Keratinocyte (primary cell): ENCODE measurements around the gene TRIP6. TPM values are rescaled to one million over a fixed set of nuclear protein-coding genes. Genes with fewer than 3 reads are reported as not detected.

Experiments
- DNase-seq: peaks from one replicate; pipeline ENCODE4 v3.0.0-alpha.2; 2011; ENCODE audit warnings: low read depth, missing footprints, low spot score
- FAIRE-seq: peaks from 2 replicates; lab custom pipeline; 2011; peaks lifted over from hg19 to GRCh38; lab: Jason Lieb, UNC
- H2AFZ ChIP-seq: 2 replicates; pipeline ENCODE4 v1.6.0; 2012; ENCODE audit warnings: low read length, control low read depth, inconsistent platforms; ENCODE audit not compliant: control insufficient read depth
- H3K27ac ChIP-seq: 2 replicates; pipeline ENCODE4 v1.5.1; 2011; ENCODE audit warnings: low read length; ENCODE audit not compliant: control insufficient read depth, insufficient read depth
- H3K27me3 ChIP-seq: 3 replicates; pipeline ENCODE4 v1.6.0; 2011; ENCODE audit warnings: low read length; ENCODE audit not compliant: control insufficient read depth, insufficient read depth; ENCODE audit errors: extremely low read depth
- H3K36me3 ChIP-seq, 2 experiments: 2 replicates in 1 of 2; 3 replicates in 1 of 2; pipeline ENCODE4 v1.5.1; 2011; ENCODE audit warnings: low read length in 2 of 2, mild to moderate bottlenecking in 1 of 2; ENCODE audit not compliant: control insufficient read depth in 2 of 2, insufficient read depth in 2 of 2; ENCODE audit errors: extremely low read depth in 1 of 2
- H3K4me1 ChIP-seq: 3 replicates; pipeline ENCODE4 v1.5.1; 2011; ENCODE audit warnings: low read length; ENCODE audit not compliant: control insufficient read depth, insufficient read depth; ENCODE audit errors: extremely low read depth
- H3K4me2 ChIP-seq: 3 replicates; pipeline ENCODE4 v1.6.0; 2011; ENCODE audit warnings: low read depth, low read length; ENCODE audit not compliant: control insufficient read depth, insufficient read depth; ENCODE audit errors: extremely low read depth
- H3K4me3 ChIP-seq, 3 experiments: fragments of 200-600 bp in 1 of 3; sonication (generic) in 1 of 3; 2 replicates in 2 of 3; 3 replicates in 1 of 3; pipeline ENCODE4 v1.5.1; 2011 to 2016; ENCODE audit warnings: low read length in 3 of 3, mild to moderate bottlenecking in 3 of 3, control low read depth in 2 of 3, inconsistent platforms in 1 of 3, low read depth in 1 of 3, mixed read lengths in 1 of 3, mixed run types in 1 of 3, moderate library complexity in 1 of 3; ENCODE audit not compliant: control insufficient read depth in 2 of 3, insufficient read depth in 2 of 3; ENCODE audit errors: extremely low read depth in 1 of 3
- H3K79me2 ChIP-seq: 2 replicates; pipeline ENCODE4 v1.6.0; 2012; ENCODE audit warnings: low read length; ENCODE audit not compliant: control insufficient read depth, insufficient read depth
- H3K9ac ChIP-seq: 3 replicates; pipeline ENCODE4 v1.6.0; 2011; ENCODE audit warnings: low read length; ENCODE audit not compliant: control insufficient read depth, insufficient read depth; ENCODE audit errors: extremely low read depth
- H3K9me1 ChIP-seq: 3 replicates; pipeline ENCODE4 v1.6.0; 2011; ENCODE audit warnings: low read length; ENCODE audit not compliant: control insufficient read depth, insufficient read depth; ENCODE audit errors: extremely low read depth
- H3K9me3 ChIP-seq: 2 replicates; pipeline ENCODE4 v1.5.1; 2012; ENCODE audit warnings: low read depth, low read length; ENCODE audit not compliant: control insufficient read depth
- H4K20me1 ChIP-seq: 3 replicates; pipeline ENCODE4 v1.6.0; 2011; ENCODE audit warnings: low read length; ENCODE audit not compliant: control insufficient read depth, insufficient read depth; ENCODE audit errors: extremely low read depth
- CTCF ChIP-seq, 3 experiments: IDR thresholded peaks in 1 of 3; conservative IDR thresholded peaks in 1 of 3; optimal IDR thresholded peaks in 1 of 3; 2 replicates in 2 of 3; 3 replicates in 1 of 3; pipeline versions ENCODE3 to v1.5.1; 2011; ENCODE audit warnings: low read length in 3 of 3, mild to moderate bottlenecking in 3 of 3, moderate library complexity in 2 of 3, control low read depth in 1 of 3, inconsistent platforms in 1 of 3; ENCODE audit not compliant: insufficient read depth in 2 of 3; ENCODE audit errors: extremely low read depth in 1 of 3
- EZH2 ChIP-seq: IDR thresholded peaks from one replicate; pipeline ENCODE4 v1.6.1; 2012; ENCODE audit warnings: inconsistent platforms, mild to moderate bottlenecking, low read length, moderate library complexity
- dilution Hi-C: fragments of 300-500 bp; cut with MboI; formaldehyde crosslinking; loops from one replicate; pipeline ENCODE4 v1.7.0; 2020; ENCODE audit warnings: low sequenced_read_pairs; ENCODE audit not compliant: extremely low pct_ligation_motif_present
- polyA plus RNA-seq, 5 experiments: library from polyadenylated mRNA; depleted of rRNA in 3 of 5; stranded (reverse) in 3 of 5; stranded (forward) in 1 of 5; unstranded in 1 of 5; fragments of >200 nt; gene quantifications; 1 replicate in 1 of 5; 2 replicates in 3 of 5; 3 replicates in 1 of 5; pipeline versions ENCODE4 v1.2.1 to v1.2.3, GENCODE V29; 2011 to 2012; ENCODE audit warnings: missing spikeins in 2 of 5, low read depth in 1 of 5, low replicate concordance in 1 of 5

TRIP6 gene
- polyA plus RNA-seq, 1 donor (not counting 4 experiments of a cell fraction or from before 2014, with no cell fraction given) = 83.8 TPM

GRCh38 chr7:100887516-100888290 lies 20.5 kb downstream of the TRIP6 start:
- H3K4me3 ChIP-seq = peak overlapping the region in 2 of 3 experiments; percentile 66 to 69

GRCh38 chr7:100888291-100888987 lies 21.3 kb downstream of the TRIP6 start:
- DNase-seq (no peak), FAIRE-seq (no peak)
- H3K9ac ChIP-seq = peak overlapping the region; percentile 73
- peak overlapping the region; percentile 66 to 75 (median 69) for H3K4me3 ChIP-seq
- H3K9me1 ChIP-seq = no peaks in the 10 kb centered on the region
- H3K9me3 ChIP-seq = no peaks in the 10 kb centered on the region
- H4K20me1 ChIP-seq = peaks cover 2% of the 10 kb centered on the region
- H3K4me2 ChIP-seq = peak overlapping the region; percentile 85
- peaks cover 26 to 38% of the 10 kb centered on the region in 2 experiments for H3K36me3 ChIP-seq
- H3K79me2 ChIP-seq = peaks cover 24% of the 10 kb centered on the region
- no peak overlapping the region for H2AFZ ChIP-seq
- TF ChIP-seq EZH2 (no peak), CTCF (optimal IDR thresholded peaks at IDR 0.05 in 1 of 3, IDR thresholded peaks at IDR 0.05 in 1 of 3, conservative IDR thresholded peaks at IDR 0.05 in 1 of 3; ENCODE audit: extremely low read depth in 1 of 3, insufficient read depth in 2 of 3, low read length in 3 of 3) (no peak)
- peaks cover 4% of the 10 kb centered on the region for H3K27me3 ChIP-seq
- H3K27ac ChIP-seq = peak overlapping the region; percentile 56
- H3K4me1 ChIP-seq = peaks cover 35% of the 10 kb centered on the region
- dilution Hi-C loops = loop anchor here (10.0 kb wide), 1 partner anchor 56 kb away; the partner anchor contains the start of gene MUC3A

More at GRCh38 chr7:100887516-100888290, 20.5 kb downstream of the TRIP6 start:
- FAIRE-seq (no peak), DNase-seq (no peak)
- peaks cover 35% of the 10 kb centered on the region for H3K4me1 ChIP-seq
- H3K79me2 ChIP-seq = peaks cover 25% of the 10 kb centered on the region
- no peak overlapping the region for H3K27ac ChIP-seq
- no peaks in the 10 kb centered on the region for H3K9me1 ChIP-seq
- dilution Hi-C loops = loop anchor here (10.0 kb wide), 1 partner anchor 57 kb away; the partner anchor contains the start of gene MUC3A
- peak overlapping the region; percentile 73 for H3K9ac ChIP-seq
- H3K27me3 ChIP-seq = no peaks in the 10 kb centered on the region
- peaks cover 34 to 44% of the 10 kb centered on the region in 2 experiments for H3K36me3 ChIP-seq
- H3K9me3 ChIP-seq = no peaks in the 10 kb centered on the region
- TF ChIP-seq EZH2 = no peak
- no peak for TF ChIP-seq CTCF (optimal IDR thresholded peaks at IDR 0.05 in 1 of 3, IDR thresholded peaks at IDR 0.05 in 1 of 3, conservative IDR thresholded peaks at IDR 0.05 in 1 of 3; ENCODE audit: extremely low read depth in 1 of 3, insufficient read depth in 2 of 3, low read length in 3 of 3)
- peak overlapping the region; percentile 85 for H3K4me2 ChIP-seq
- H4K20me1 ChIP-seq = peaks cover 2% of the 10 kb centered on the region
- no peak overlapping the region for H2AFZ ChIP-seq
